Endothelial cell (in vitro differentiated cells): ENCODE data around the gene MAGI1. TPM values are rescaled to one million over a fixed set of nuclear protein-coding genes. Genes with fewer than 3 reads are reported as not detected.
"Not testable (repeated sequence)": the region's sequence is repeated elsewhere in the genome, so short reads cannot be mapped to it uniquely, and the experiment has no call there.

Source experiments
- DNase-seq: peaks from one replicate; pipeline ENCODE4 v3.0.0; 2021; ENCODE audit warnings: low spot score
- H3K27ac Mint-ChIP-seq: one replicate; pipeline ENCODE4 v1.8.0; 2021; ENCODE audit warnings: mixed read lengths, inconsistent platforms; ENCODE audit not compliant: unreplicated experiment
- H3K27me3 Mint-ChIP-seq: one replicate; pipeline ENCODE4 v1.8.0; 2021; ENCODE audit warnings: mild to moderate bottlenecking, moderate library complexity, mixed read lengths, inconsistent platforms; ENCODE audit not compliant: unreplicated experiment
- H3K36me3 Mint-ChIP-seq: one replicate; pipeline ENCODE4 v1.8.0; 2021; ENCODE audit warnings: mild to moderate bottlenecking, low read depth, mixed read lengths, inconsistent platforms; ENCODE audit not compliant: unreplicated experiment
- H3K4me1 Mint-ChIP-seq: one replicate; pipeline ENCODE4 v1.8.0; 2021; ENCODE audit warnings: mild to moderate bottlenecking, mixed read lengths, inconsistent platforms; ENCODE audit not compliant: unreplicated experiment
- H3K4me3 Mint-ChIP-seq: one replicate; pipeline ENCODE4 v1.8.0; 2021; ENCODE audit warnings: mild to moderate bottlenecking, mixed read lengths, inconsistent platforms; ENCODE audit not compliant: unreplicated experiment
- H3K9me3 Mint-ChIP-seq: one replicate; pipeline ENCODE4 v1.8.0; 2021; ENCODE audit warnings: mixed read lengths, inconsistent platforms; ENCODE audit not compliant: unreplicated experiment
- total RNA-seq: library from RNA; stranded (reverse); fragmentation: NEBNext Ultra II Directional; extraction: Animal tissue kit (Norgen Biotek cat#: 25700); gene quantifications from one replicate; pipeline ENCODE4 v1.2.1, GENCODE V29; 2021; ENCODE audit not compliant: unreplicated experiment
- TF ChIP-seq, protein P1 (sequence below): fragments of 200-600 bp; sonication (generic); IDR thresholded peaks from one replicate; pipeline ENCODE4 v1.5.0; 2021; ENCODE audit warnings: antibody characterized with exemption; ENCODE audit not compliant: unreplicated experiment

Gene MAGI1
- total RNA-seq, 1 donor from 2014 or later: 33.8 TPM

DNA sequence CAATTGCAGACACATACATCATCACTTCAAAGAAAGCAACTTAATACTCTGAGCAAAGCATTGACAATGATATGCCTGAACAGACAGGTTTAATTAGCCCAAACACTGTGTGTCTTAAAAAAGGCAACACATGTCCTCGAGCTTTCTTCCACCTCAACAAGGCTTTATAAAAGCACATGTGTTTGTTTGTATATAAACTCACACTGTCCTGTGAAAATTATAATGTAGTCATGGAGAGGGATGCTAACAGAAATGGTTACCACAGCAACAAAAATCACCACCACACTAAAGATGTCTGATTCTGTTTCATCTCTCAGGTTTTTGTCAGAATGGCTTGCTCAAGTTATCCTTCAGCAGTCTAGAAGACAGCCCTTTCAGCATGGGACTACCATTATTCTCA lies 314.7 kb downstream of the MAGI1 start:
- no peak overlapping the region for H3K27ac Mint-ChIP-seq
- TF ChIP-seq, protein P1, sequence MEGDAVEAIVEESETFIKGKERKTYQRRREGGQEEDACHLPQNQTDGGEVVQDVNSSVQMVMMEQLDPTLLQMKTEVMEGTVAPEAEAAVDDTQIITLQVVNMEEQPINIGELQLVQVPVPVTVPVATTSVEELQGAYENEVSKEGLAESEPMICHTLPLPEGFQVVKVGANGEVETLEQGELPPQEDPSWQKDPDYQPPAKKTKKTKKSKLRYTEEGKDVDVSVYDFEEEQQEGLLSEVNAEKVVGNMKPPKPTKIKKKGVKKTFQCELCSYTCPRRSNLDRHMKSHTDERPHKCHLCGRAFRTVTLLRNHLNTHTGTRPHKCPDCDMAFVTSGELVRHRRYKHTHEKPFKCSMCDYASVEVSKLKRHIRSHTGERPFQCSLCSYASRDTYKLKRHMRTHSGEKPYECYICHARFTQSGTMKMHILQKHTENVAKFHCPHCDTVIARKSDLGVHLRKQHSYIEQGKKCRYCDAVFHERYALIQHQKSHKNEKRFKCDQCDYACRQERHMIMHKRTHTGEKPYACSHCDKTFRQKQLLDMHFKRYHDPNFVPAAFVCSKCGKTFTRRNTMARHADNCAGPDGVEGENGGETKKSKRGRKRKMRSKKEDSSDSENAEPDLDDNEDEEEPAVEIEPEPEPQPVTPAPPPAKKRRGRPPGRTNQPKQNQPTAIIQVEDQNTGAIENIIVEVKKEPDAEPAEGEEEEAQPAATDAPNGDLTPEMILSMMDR: no peak
- no peaks in the 10 kb centered on the region for H3K9me3 Mint-ChIP-seq

DNA sequence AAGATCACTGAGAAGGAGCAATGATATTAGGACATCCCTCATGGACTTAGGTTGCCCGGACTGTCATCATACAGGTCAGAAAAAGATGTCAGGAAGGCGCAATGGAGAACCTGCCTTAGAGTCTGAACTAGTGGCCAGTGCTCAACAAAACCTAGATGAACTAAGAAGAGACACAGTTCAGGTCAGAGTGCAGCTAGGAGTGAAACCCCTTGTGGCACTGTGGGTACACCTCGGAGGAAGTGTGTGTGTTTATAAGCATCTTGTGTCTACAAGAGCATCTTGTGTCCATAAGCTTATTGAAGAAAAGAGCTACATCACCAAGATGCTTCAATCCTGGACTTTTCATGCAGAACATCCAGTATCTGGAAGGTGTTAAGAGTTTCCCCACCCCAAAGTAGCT lies 315.7 kb downstream of the MAGI1 start:
- Mint-ChIP-seq H3K9me3 (no peaks in the 10 kb centered on the region), H3K4me1 (peaks cover 30% of the 10 kb centered on the region), H3K36me3 (peaks cover 5% of the 10 kb centered on the region), H3K4me3 (no peak overlapping the region), H3K27ac (no peak overlapping the region), H3K27me3 (peaks cover 2% of the 10 kb centered on the region)
- no peak for DNase-seq
- TF ChIP-seq, protein P1: no peak

More for the DNA sequence above, 314.7 kb downstream of the MAGI1 start:
- Mint-ChIP-seq H3K27me3 (peaks cover 2% of the 10 kb centered on the region), H3K36me3 (peaks cover 5% of the 10 kb centered on the region), H3K4me3 (no peak overlapping the region), H3K4me1 (peaks cover 24% of the 10 kb centered on the region)
- no peak for DNase-seq

DNA sequence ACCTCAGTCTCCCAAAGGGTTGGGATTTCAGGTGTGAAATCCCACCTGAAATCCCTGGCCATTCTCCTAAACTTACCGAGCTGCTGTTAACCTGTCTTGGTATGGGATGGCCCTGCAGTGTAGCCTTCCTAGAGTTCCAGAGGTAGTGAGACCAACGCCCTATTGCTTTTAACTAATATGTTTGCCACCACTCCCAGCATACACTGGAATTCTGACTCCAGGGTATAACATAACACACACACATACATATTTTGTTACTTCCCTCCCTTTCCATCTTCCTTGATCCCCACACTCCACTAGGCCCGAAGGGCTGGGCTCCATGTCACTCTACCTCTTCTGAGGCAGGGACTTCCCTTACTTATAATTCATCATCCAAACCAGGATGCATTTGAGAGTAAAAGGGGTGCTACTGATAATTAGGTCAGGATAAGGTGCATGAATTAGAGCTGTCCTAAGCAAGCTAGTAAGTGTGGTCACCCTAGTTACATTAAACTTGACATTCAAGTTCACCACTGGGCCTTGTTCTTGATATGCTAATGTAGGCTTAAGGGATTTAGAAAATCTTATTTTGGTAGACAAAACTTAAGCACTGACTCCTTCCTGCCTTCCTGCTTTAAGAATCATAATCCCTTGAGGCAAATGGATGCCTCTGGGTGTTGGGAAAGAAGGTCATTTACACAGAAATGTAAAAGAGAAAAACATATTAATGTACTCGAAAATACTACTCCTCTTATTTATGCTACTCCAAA lies 317.6 kb downstream of the MAGI1 start:
- H3K4me3 Mint-ChIP-seq: no peak overlapping the region
- no peaks in the 10 kb centered on the region for H3K9me3 Mint-ChIP-seq
- peaks cover 2% of the 10 kb centered on the region for H3K27me3 Mint-ChIP-seq
- H3K4me1 Mint-ChIP-seq: peaks cover 42% of the 10 kb centered on the region
- no peak for DNase-seq
- TF ChIP-seq, protein P1: no peak
- H3K36me3 Mint-ChIP-seq: peaks cover 5% of the 10 kb centered on the region
- H3K27ac Mint-ChIP-seq: no peak overlapping the region

DNA sequence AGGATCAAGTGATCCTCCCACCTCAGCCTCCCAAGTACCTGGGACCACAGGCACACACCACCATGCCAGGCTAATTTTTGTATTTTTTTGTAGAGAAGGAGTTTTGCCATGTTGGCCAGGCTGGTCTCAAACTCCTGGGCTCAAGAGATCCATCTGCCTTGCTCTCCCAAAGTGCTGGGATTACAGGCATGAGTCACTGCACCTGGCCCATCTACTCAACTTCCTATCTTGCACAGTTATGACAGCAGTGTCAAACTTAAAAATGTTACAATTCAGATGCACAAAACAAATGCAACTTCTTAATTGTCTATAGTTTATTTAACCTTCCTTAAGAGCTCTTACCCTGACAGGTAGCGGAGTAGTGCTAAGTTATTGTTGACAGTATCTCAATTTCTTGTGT lies 319.1 kb downstream of the MAGI1 start:
- not testable (repeated sequence) for H3K27me3 Mint-ChIP-seq, H3K27ac Mint-ChIP-seq, H3K36me3 Mint-ChIP-seq, H3K4me3 Mint-ChIP-seq, DNase-seq, H3K9me3 Mint-ChIP-seq
- peaks cover 54% of the 10 kb centered on the region for H3K4me1 Mint-ChIP-seq

DNA sequence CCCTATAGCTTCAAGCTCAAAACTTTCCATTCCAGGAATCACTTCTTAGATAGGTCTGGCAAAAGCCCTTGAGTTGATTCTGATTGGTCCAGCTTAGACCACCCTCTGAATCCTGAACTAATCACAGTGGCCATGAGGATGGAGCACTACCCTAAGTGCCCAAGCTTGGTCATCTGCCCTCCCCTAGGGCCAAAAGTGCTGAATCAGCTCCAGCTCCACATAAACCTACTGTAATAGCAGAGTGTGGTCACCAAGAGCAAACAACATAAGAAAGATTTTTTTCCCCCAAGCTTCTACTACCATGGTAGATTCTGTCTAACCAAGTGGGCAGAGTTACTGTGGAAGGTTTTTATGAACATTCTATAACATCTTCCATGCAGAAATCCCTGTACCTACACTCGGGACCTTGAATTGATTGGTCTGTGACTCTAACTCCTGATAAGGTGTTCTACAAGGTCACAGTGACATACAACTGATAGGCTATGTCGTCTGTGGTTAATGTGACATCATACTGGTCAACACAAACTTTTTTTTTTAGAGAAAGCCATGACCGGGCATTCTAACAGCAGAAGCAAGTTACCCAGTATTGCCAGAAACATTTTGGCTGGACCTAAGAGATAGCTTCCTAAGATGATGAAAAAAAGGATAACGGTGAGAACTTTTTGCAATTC lies 320.9 kb downstream of the MAGI1 start:
- peaks cover 2% of the 10 kb centered on the region for H3K27me3 Mint-ChIP-seq
- no peak for DNase-seq
- no peak overlapping the region for H3K27ac Mint-ChIP-seq
- H3K4me3 Mint-ChIP-seq: no peak overlapping the region
- TF ChIP-seq, protein P1: no peak
- no peaks in the 10 kb centered on the region for H3K36me3 Mint-ChIP-seq
- H3K9me3 Mint-ChIP-seq: no peaks in the 10 kb centered on the region
- H3K4me1 Mint-ChIP-seq: peaks cover 61% of the 10 kb centered on the region
